CD4-positive, alpha-beta T cell (primary cell): ENCODE data around the gene CDC25B. TPM values are rescaled to one million over a fixed set of nuclear protein-coding genes. Genes with fewer than 3 reads are reported as not detected.

Experiments
- ATAC-seq: fragments of 200-7000 bp; cut with Tn5 transposase; one replicate; pipeline ENCODE4 v1.10.0; 2022; ENCODE audit warnings: mild to moderate bottlenecking; ENCODE audit not compliant: poor library complexity
- CTCF ChIA-PET: fragments of 350-600 bp; sonication (Branson Sonifier 250); formaldehyde crosslinking; loops from one replicate; lab custom pipeline; 2021; ENCODE audit warnings: antibody characterized with exemption, inconsistent platforms; lab: Charles Lee
- POLR2A ChIA-PET: fragments of 350-600 bp; sonication (Branson Sonifier 250); formaldehyde crosslinking; loops from one replicate; lab custom pipeline; 2021; ENCODE audit warnings: antibody characterized with exemption, inconsistent platforms; lab: Charles Lee
- DNase-seq, 14 experiments: peaks; one replicate each; pipeline ENCODE4 v3.0.0-alpha.2; 2013 to 2020; ENCODE audit warnings: mixed read lengths in 2 of 14
- H3K27ac ChIP-seq, 2 donors: one replicate each; pipeline versions ENCODE4 v1.5.1 to v1.7.0; 2013; ENCODE audit warnings: low read length in 2 of 2, low read depth in 1 of 2, mild to moderate bottlenecking in 1 of 2
- H3K27me3 ChIP-seq, 2 experiments: 1 replicate in 1 of 2; 2 replicates in 1 of 2; pipeline versions ENCODE4 v1.6.1 to v1.7.0; 2013; ENCODE audit warnings: low read length in 2 of 2, control low read depth in 1 of 2, mild to moderate bottlenecking in 1 of 2, moderate library complexity in 1 of 2; ENCODE audit not compliant: insufficient read depth in 2 of 2, control insufficient read depth in 1 of 2
- H3K36me3 ChIP-seq: one replicate; pipeline ENCODE4 v1.6.1; 2013; ENCODE audit warnings: low read length, control low read depth; ENCODE audit not compliant: insufficient read depth
- H3K4me1 ChIP-seq: one replicate; pipeline ENCODE4 v1.6.1; 2013; ENCODE audit warnings: low read length, control low read depth; ENCODE audit not compliant: insufficient read depth
- H3K4me3 ChIP-seq: one replicate; pipeline ENCODE4 v1.5.1; 2013; ENCODE audit warnings: mild to moderate bottlenecking, low read length, moderate library complexity
- H3K9me3 ChIP-seq, 2 experiments: 1 replicate in 1 of 2; 2 replicates in 1 of 2; pipeline versions ENCODE4 v1.6.1 to v1.7.0; 2013; ENCODE audit warnings: low read length in 2 of 2, mild to moderate bottlenecking in 2 of 2, control low read depth in 1 of 2, moderate library complexity in 1 of 2; ENCODE audit not compliant: control insufficient read depth in 1 of 2, insufficient read depth in 1 of 2
- H3K27ac Mint-ChIP-seq: one replicate; pipeline ENCODE4 v1.8.0; 2020; ENCODE audit warnings: mixed read lengths
- H3K27me3 Mint-ChIP-seq: one replicate; pipeline ENCODE4 v1.8.0; 2021; ENCODE audit warnings: mixed read lengths
- H3K36me3 Mint-ChIP-seq: one replicate; pipeline ENCODE4 v1.8.0; 2021; ENCODE audit warnings: low read depth, mixed read lengths
- H3K4me1 Mint-ChIP-seq: one replicate; pipeline ENCODE4 v1.8.0; 2021; ENCODE audit warnings: low read depth, mixed read lengths
- H3K4me3 Mint-ChIP-seq: one replicate; pipeline ENCODE4 v1.8.0; 2020; ENCODE audit warnings: mild to moderate bottlenecking, mixed read lengths
- H3K9me3 Mint-ChIP-seq: one replicate; pipeline ENCODE4 v1.8.0; 2020; ENCODE audit warnings: mixed read lengths
- CTCF ChIP-seq: fragments of 200-600 bp; IDR thresholded peaks from one replicate; pipeline ENCODE4 v1.8.0; 2022; ENCODE audit warnings: antibody characterized with exemption, mild to moderate bottlenecking
- intact Hi-C, 2 experiments: fragments of 100-400 bp; cut with DNase I in 1 of 2; cut with micrococcal nuclease in 1 of 2; formaldehyde crosslinking; loops; one replicate each; pipeline versions ENCODE4 v1.15.1 to v1.9.0; 2023 to 2025; cut with DNase I, micrococcal nuclease
- total RNA-seq, 174 experiments: library from RNA in 2 of 174; stranded (reverse) in 2 of 174; gene quantifications; one replicate each; pipeline ENCODE4 v1.2.3 and lab custom pipeline; 2021 to 2026

CDC25B gene
- total RNA-seq, 2 experiments from 2014 or later: 144 TPM

- Histone ChIP-seq H3K4me3 (peak overlapping the region; percentile 87), H3K27ac (no peak overlapping the region), H3K27me3 (no peaks in the 10 kb centered on the region), H3K36me3 (no peaks in the 10 kb centered on the region), H3K9me3 (no peaks in the 10 kb centered on the region), H3K4me1 (peaks cover 37% of the 10 kb centered on the region)
- DNase-seq (peak in 1 of 14 experiments; percentile 27), ATAC-seq (no peak)
- ChIA-PET CTCF (interaction anchor here (1.4 to 2.4 kb wide), 4 partner anchors 12 to 88 kb away, joined by 3 to 25 read pairs (median 8); no protein-coding TSS in a partner anchor), POLR2A (interaction anchor here (0.6 to 3.6 kb wide), 6 partner anchors 11 to 54 kb away, joined by 3 to 51 read pairs (median 33); partner anchors contain the start of genes AP5S1 and CENPB)
- H3K4me3 Mint-ChIP-seq: peak overlapping the region; percentile 88
- peak overlapping the region; percentile 59 for H3K27ac Mint-ChIP-seq
- intact Hi-C loops: loop anchor here (1.0 to 5.0 kb wide), 6 partner anchors 46 to 321 kb away; partner anchors contain the start of genes MAVS (in 1 of the 2) and RNF24 (in 1 of the 2)
- H3K27me3 Mint-ChIP-seq: no peaks in the 10 kb centered on the region
- H3K9me3 Mint-ChIP-seq: no peaks in the 10 kb centered on the region
- H3K36me3 Mint-ChIP-seq: no peaks in the 10 kb centered on the region
- peaks cover 26% of the 10 kb centered on the region for H3K4me1 Mint-ChIP-seq
- TF ChIP-seq CTCF: no peak
Measured at GRCh38 chr20:3766422-3767109, 29.5 kb upstream of the CDC25B start.

- Histone ChIP-seq H3K27ac (no peak overlapping the region), H3K36me3 (no peaks in the 10 kb centered on the region), H3K9me3 (no peaks in the 10 kb centered on the region), H3K4me1 (peaks cover 37% of the 10 kb centered on the region), H3K4me3 (peak overlapping the region; percentile 87), H3K27me3 (no peaks in the 10 kb centered on the region)
- Mint-ChIP-seq H3K9me3 (no peaks in the 10 kb centered on the region), H3K27me3 (no peaks in the 10 kb centered on the region), H3K36me3 (no peaks in the 10 kb centered on the region), H3K27ac (peak overlapping the region; percentile 59), H3K4me3 (peak overlapping the region; percentile 88), H3K4me1 (peaks cover 26% of the 10 kb centered on the region)
- peak in 4 of 14 experiments; percentile 38 to 60 (median 42) for DNase-seq
- intact Hi-C loops: loop anchor here (1.0 to 5.0 kb wide), 6 partner anchors 45 to 320 kb away; partner anchors contain the start of genes MAVS (in 1 of the 2) and RNF24 (in 1 of the 2)
- TF ChIP-seq CTCF: no peak
- ChIA-PET CTCF (interaction anchor here (1.3 to 2.4 kb wide), 7 partner anchors 15 to 91 kb away, joined by 5 to 25 read pairs (median 8); partner anchors contain the start of genes CDC25B and CENPB), POLR2A (interaction anchor here (0.7 to 3.6 kb wide), 13 partner anchors 9 to 1297 kb away, joined by 3 to 51 read pairs (median 8); partner anchors contain the start of genes AP5S1, CDC25B, CENPB and SNRPB)
- no peak for ATAC-seq
Measured at GRCh38 chr20:3767110-3767426, 29.0 kb upstream of the CDC25B start.

- no peaks in the 10 kb centered on the region for H3K27me3 ChIP-seq
- H3K27ac ChIP-seq: peak within 1 kb of the TSS; percentile 96 to 99
- H3K4me3 ChIP-seq: peak within 1 kb of the TSS; percentile 87
- POLR2A ChIA-PET: interaction anchor here (0.7 to 3.6 kb wide), 23 partner anchors 10 to 1297 kb away, joined by 3 to 51 read pairs (median 5); partner anchors contain the start of genes AP5S1, CDC25B, CENPB and SNRPB
- ATAC-seq (peak; percentile 82), DNase-seq (peak; percentile 89 to 98 (median 95))
- H3K36me3 ChIP-seq: no peaks in the 10 kb centered on the region
- peak within 1 kb of the TSS; percentile 86 for H3K27ac Mint-ChIP-seq
- intact Hi-C loops: loop anchor here (1.0 to 5.0 kb wide), 9 partner anchors 14 to 320 kb away; partner anchors contain the start of genes MAVS (in 1 of the 2) and RNF24 (in 1 of the 2)
- H3K4me1 Mint-ChIP-seq: peaks cover 26% of the 10 kb centered on the region
- no peaks in the 10 kb centered on the region for H3K36me3 Mint-ChIP-seq
- no peaks in the 10 kb centered on the region for H3K9me3 Mint-ChIP-seq
- CTCF ChIA-PET: interaction anchor here (0.6 to 2.4 kb wide), 14 partner anchors 11 to 317 kb away, joined by 3 to 25 read pairs (median 8); partner anchors contain the start of genes AP5S1, CDC25B, CENPB and SPEF1
- peaks cover 37% of the 10 kb centered on the region for H3K4me1 ChIP-seq
- H3K4me3 Mint-ChIP-seq: peak within 1 kb of the TSS; percentile 90
- H3K9me3 ChIP-seq: no peaks in the 10 kb centered on the region
- TF ChIP-seq CTCF: no peak
- no peaks in the 10 kb centered on the region for H3K27me3 Mint-ChIP-seq
Measured at GRCh38 chr20:3767427-3768341, 28.4 kb upstream of the CDC25B start, which contains the start of gene ADISSP. TSS of gene ADISSP (minus strand) at chr20:3767753. CDS start at chr20:3760100, 7,653 bp downstream.
